Ovary (tissue), 9 donors: ENCODE results near the gene KIAA1671. TPM values are rescaled to one million over a fixed set of nuclear protein-coding genes. Genes with fewer than 3 reads are reported as not detected.

Source experiments
- DNase-seq, 5 donors: peaks; one replicate each; pipeline ENCODE4 v3.0.0-alpha.2; 2019 to 2020
- H3K27ac ChIP-seq, 2 donors: fragments of 200-600 bp; one replicate each; pipeline versions ENCODE4 v1.5.1 to v1.8.0; 2019 to 2022
- H3K27me3 ChIP-seq: fragments of 200-600 bp; one replicate; pipeline ENCODE4 v1.8.0; 2022
- H3K36me3 ChIP-seq: fragments of 200-600 bp; sonication (generic); one replicate; pipeline ENCODE4 v1.5.1; 2019
- H3K4me1 ChIP-seq: one replicate; pipeline ENCODE4 v1.8.1; 2013; ENCODE audit warnings: mild to moderate bottlenecking, moderate library complexity; ENCODE audit not compliant: insufficient read depth
- H3K4me3 ChIP-seq: fragments of 200-600 bp; sonication (generic); one replicate; pipeline ENCODE4 v1.5.1; 2017
- H3K9me3 ChIP-seq, 2 donors: fragments of 200-600 bp in 1 of 2; sonication (generic) in 1 of 2; one replicate each; pipeline versions ENCODE4 v1.5.1 to v1.8.1; 2013 to 2019; ENCODE audit warnings: mild to moderate bottlenecking in 1 of 2, moderate library complexity in 1 of 2
- CTCF ChIP-seq, 3 donors: fragments of 450-650 bp in 2 of 3; fragments of 200-600 bp in 1 of 3; IDR thresholded peaks; one replicate each; pipeline versions ENCODE4 v1.5.1 to v1.8.0; 2016 to 2022; ENCODE audit warnings: antibody characterized with exemption in 3 of 3, mild to moderate bottlenecking in 1 of 3
- EP300 ChIP-seq: sonication (generic); formaldehyde crosslinking; IDR thresholded peaks from one replicate; pipeline ENCODE4 v1.6.1; 2017; ENCODE audit warnings: antibody characterized with exemption
- POLR2A ChIP-seq: fragments of 450-650 bp; IDR thresholded peaks from one replicate; pipeline ENCODE4 v1.6.1; 2017; ENCODE audit warnings: antibody characterized with exemption, mild to moderate bottlenecking, moderate library complexity
- WGBS, 3 donors: extraction: QIAGEN DNeasy Blood & Tissue Kit in 1 of 3; methylation state at CpG; one replicate each; pipeline versions ENCODE4 v1.1.5 to v1.1.7; 2013 to 2017; 5-methylcytosine and 5-hydroxymethylcytosine counted together
- intact Hi-C, 4 donors: fragments of 100-400 bp; cut with DNase I; formaldehyde crosslinking; loops; one replicate each; pipeline versions ENCODE4 v1.11.0 to v1.15.1; 2022 to 2023
- polyA plus RNA-seq, 2 donors: library from polyadenylated mRNA; stranded (reverse); fragments of 200-250 nt in 1 of 2; fragments of 350-450 nt in 1 of 2; fragmentation: Illumina TruSeq in 1 of 2; extraction: RNeasy Lipid Tissue Mini Kit (QIAGEN cat#74804) in 1 of 2; gene quantifications; one replicate each; pipeline ENCODE4 v1.2.3, GENCODE V29; 2013 to 2014
- total RNA-seq, 7 donors: library from RNA; depleted of rRNA in 2 of 7; stranded (reverse); fragments of >200 nt in 2 of 7; fragmentation: NEBNext Ultra II Directional in 3 of 7; extraction: Animal tissue kit (Norgen Biotek cat#: 25700) in 3 of 7; gene quantifications; one replicate each; pipeline versions ENCODE4 v1.1.0 to v1.2.4, GENCODE V29; 2016 to 2023
- donor health status: DM: no; HTN: no; CAD: no; lungs with moderate emphysema.
- donor health status: DM: no; HTN: no; CAD: no.
- donor health status: Bipolar disorder and iron deficiency.
- donor health status: DM: yes; HTN: yes; CAD: no.
- donor health status: DM: no; HTN: no; CAD: no.
- donor health status: DM: yes; HTN: yes; CAD: no.

The KIAA1671 gene
- total and polyA plus RNA-seq, 9 donors = 9.8 to 27.9 (median 24.5) TPM

GRCh38 chr22:25174888-25175411 is 222.4 kb downstream of the KIAA1671 start:
- Histone ChIP-seq H3K4me3 (no peak overlapping the region), H3K36me3 (no peaks in the 10 kb centered on the region), H3K9me3 (peaks cover 0 to 3% of the 10 kb centered on the region in 2 donors), H3K27ac (no peak overlapping the region), H3K27me3 (no peaks in the 10 kb centered on the region), H3K4me1 (no peaks in the 10 kb centered on the region)
- no peak for TF ChIP-seq POLR2A
- no peak for TF ChIP-seq EP300
- no peak for TF ChIP-seq CTCF (IDR thresholded peaks at IDR 0.05)
- intact Hi-C loops = no loop called here
- DNase-seq = no peak
- 81 to 83% (median 81%) methylated on average over 6 of the region's 6 CpGs for WGBS, 3 donors

GRCh38 chr22:25176175-25176574 is 223.7 kb downstream of the KIAA1671 start:
- 89 to 92% (median 91%) methylated on average over 6 of the region's 6 CpGs for WGBS, 3 donors
- H3K9me3 ChIP-seq = peaks cover 0 to 3% of the 10 kb centered on the region in 2 donors
- no peak overlapping the region for H3K27ac ChIP-seq
- TF ChIP-seq CTCF (IDR thresholded peaks at IDR 0.05) (no peak), POLR2A (no peak), EP300 (no peak)
- H3K4me3 ChIP-seq = no peak overlapping the region
- intact Hi-C loops = no loop called here
- H3K4me1 ChIP-seq = no peaks in the 10 kb centered on the region
- no peaks in the 10 kb centered on the region for H3K36me3 ChIP-seq
- DNase-seq = no peak
- no peaks in the 10 kb centered on the region for H3K27me3 ChIP-seq

GRCh38 chr22:25176799-25177198 is 224.3 kb downstream of the KIAA1671 start:
- Histone ChIP-seq H3K36me3 (no peaks in the 10 kb centered on the region), H3K27me3 (no peaks in the 10 kb centered on the region), H3K4me3 (no peak overlapping the region), H3K27ac (no peak overlapping the region), H3K4me1 (no peaks in the 10 kb centered on the region), H3K9me3 (peaks cover 0 to 3% of the 10 kb centered on the region in 2 donors)
- TF ChIP-seq CTCF (IDR thresholded peaks at IDR 0.05) = no peak
- 86 to 90% (median 89%) methylated on average over 3 of the region's 3 CpGs for WGBS, 3 donors
- intact Hi-C loops = no loop called here
- DNase-seq = no peak

GRCh38 chr22:25177226-25177625 is 224.7 kb downstream of the KIAA1671 start:
- DNase-seq = no peak
- TF ChIP-seq POLR2A (no peak), EP300 (no peak), CTCF (IDR thresholded peaks at IDR 0.05) (no peak)
- Histone ChIP-seq H3K4me1 (no peaks in the 10 kb centered on the region), H3K27ac (no peak overlapping the region), H3K4me3 (no peak overlapping the region), H3K9me3 (peaks cover 0 to 3% of the 10 kb centered on the region in 2 donors), H3K27me3 (no peaks in the 10 kb centered on the region), H3K36me3 (no peaks in the 10 kb centered on the region)
- WGBS, 3 donors = 88 to 92% (median 89%) methylated on average over 13 of the region's 13 CpGs
- intact Hi-C loops = no loop called here
